Measurements from ENCODE around the gene FFAR1. TPM values are rescaled to one million over a fixed set of nuclear protein-coding genes. Genes with fewer than 3 reads are reported as not detected.

Gene FFAR1
- total RNA-seq, 2 donors from 2014 or later = not detected

DNA sequence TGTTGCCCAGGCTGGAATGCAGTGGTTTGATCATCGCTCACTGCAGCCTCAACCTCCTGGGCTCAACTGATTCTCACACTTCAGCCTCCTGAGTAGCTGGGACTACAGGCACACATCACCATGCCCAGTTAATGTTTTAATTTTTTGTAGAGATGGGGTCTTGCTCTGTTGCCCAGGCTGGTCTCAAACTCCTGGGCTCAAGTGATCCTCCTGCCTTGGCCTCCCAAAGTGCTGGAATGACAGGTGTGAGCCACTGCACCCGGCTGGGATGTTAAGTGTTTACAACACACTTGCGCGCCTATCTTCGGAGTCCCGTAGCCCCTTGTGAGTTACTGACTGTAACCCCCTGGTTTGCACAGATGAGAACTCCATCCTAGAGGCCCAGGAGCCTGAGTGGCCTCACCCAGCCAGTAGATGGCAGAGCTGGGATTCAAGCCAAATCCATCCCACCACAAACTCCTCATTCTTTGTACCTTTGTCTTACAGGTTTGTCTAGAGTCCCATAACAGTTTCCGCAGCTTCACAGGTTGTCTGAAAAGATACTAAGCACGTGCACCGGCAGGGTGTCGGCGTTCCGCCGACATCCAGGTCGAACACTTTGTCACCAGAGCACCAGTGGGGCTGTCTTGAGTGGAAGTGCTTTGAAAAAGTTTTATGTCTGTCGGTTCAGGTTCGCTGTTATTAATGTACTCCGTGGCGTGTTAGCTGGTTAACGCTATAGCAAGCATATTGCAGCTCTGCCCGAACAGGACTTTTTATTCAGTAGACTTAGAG lies 41.0 kb upstream of the FFAR1 start:
- no peaks in the 10 kb centered on the region for H3K27me3 ChIP-seq (replicated peaks; ENCODE audit: insufficient read depth)

DNA sequence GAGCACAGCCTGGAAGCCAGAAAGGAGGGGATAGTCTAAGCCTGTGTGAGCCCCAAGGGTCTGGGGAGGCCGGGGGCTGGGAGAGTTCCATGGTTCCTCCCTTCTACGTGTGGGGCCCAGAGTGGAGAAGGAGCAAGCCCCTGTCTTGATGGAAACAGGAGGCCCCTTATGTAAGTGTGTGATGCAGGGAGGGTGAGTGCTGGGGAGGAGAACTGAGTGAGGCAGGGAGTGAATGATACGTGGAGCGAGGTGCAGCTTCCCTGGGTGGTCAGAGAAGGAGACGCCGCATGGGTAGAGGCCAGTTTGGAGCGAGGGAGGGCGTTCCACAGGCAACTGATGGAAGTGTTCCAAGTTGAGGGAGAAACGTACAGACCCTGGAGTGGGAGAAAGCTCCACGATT lies 39.8 kb upstream of the FFAR1 start:
- DNase-seq (ENCODE audit: low spot score) = no peak
- Histone ChIP-seq H3K27ac (no peak overlapping the region), H3K4me3 (no peak overlapping the region), H3K9me3 (no peaks in the 10 kb centered on the region), H3K4me1 (ENCODE audit: control insufficient read depth in 1 of 2, low read depth in 2 of 2) (no peaks in the 10 kb centered on the region), H3K27me3 (replicated peaks; ENCODE audit: insufficient read depth) (no peaks in the 10 kb centered on the region), H3K36me3 (no peaks in the 10 kb centered on the region)
- TF ChIP-seq, protein P1, sequence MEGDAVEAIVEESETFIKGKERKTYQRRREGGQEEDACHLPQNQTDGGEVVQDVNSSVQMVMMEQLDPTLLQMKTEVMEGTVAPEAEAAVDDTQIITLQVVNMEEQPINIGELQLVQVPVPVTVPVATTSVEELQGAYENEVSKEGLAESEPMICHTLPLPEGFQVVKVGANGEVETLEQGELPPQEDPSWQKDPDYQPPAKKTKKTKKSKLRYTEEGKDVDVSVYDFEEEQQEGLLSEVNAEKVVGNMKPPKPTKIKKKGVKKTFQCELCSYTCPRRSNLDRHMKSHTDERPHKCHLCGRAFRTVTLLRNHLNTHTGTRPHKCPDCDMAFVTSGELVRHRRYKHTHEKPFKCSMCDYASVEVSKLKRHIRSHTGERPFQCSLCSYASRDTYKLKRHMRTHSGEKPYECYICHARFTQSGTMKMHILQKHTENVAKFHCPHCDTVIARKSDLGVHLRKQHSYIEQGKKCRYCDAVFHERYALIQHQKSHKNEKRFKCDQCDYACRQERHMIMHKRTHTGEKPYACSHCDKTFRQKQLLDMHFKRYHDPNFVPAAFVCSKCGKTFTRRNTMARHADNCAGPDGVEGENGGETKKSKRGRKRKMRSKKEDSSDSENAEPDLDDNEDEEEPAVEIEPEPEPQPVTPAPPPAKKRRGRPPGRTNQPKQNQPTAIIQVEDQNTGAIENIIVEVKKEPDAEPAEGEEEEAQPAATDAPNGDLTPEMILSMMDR (IDR thresholded peaks at IDR 0.05) = no peak
- no peak for ATAC-seq (ENCODE audit: insufficient number of reproducible peaks, low FRiP score, low read depth)

More for the DNA sequence above, 41.0 kb upstream of the FFAR1 start:
- Histone ChIP-seq H3K27ac (no peak overlapping the region), H3K9me3 (no peaks in the 10 kb centered on the region), H3K36me3 (no peaks in the 10 kb centered on the region), H3K4me3 (no peak overlapping the region), H3K4me1 (ENCODE audit: control insufficient read depth in 1 of 2, low read depth in 2 of 2) (no peaks in the 10 kb centered on the region)
- TF ChIP-seq, protein P1 (IDR thresholded peaks at IDR 0.05) = no peak
- no peak for DNase-seq (ENCODE audit: low spot score)
- no peak for ATAC-seq (ENCODE audit: insufficient number of reproducible peaks, low FRiP score, low read depth)

DNA sequence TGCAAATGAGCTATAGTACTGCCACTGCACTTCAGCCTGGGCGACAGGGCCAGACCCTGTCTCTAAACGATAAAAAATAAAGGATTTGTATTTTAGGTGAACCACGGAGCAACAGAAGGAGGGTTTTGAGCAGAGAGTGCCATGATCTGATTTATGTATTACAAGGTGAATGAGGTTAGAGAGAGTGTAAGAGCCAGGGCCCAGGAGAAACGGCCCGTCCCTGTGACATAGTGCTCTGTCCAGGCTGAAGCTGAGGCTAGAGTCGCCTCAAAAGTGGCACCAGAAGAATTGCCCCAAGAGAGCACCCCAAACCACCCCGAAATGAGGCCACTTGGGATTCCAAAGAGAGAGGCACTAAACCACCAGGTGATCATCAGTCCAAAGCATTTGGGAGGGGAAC lies 38.8 kb upstream of the FFAR1 start:
- H3K27me3 ChIP-seq (replicated peaks; ENCODE audit: insufficient read depth) = no peaks in the 10 kb centered on the region
- no peak for ATAC-seq (ENCODE audit: insufficient number of reproducible peaks, low FRiP score, low read depth)
- TF ChIP-seq, protein P1 (IDR thresholded peaks at IDR 0.05) = no peak
- no peaks in the 10 kb centered on the region for H3K9me3 ChIP-seq
- no peak overlapping the region for H3K4me3 ChIP-seq
- DNase-seq (ENCODE audit: low spot score) = no peak
- H3K27ac ChIP-seq = no peak overlapping the region
- no peaks in the 10 kb centered on the region for H3K4me1 ChIP-seq (ENCODE audit: control insufficient read depth in 1 of 2, low read depth in 2 of 2)
- no peaks in the 10 kb centered on the region for H3K36me3 ChIP-seq

DNA sequence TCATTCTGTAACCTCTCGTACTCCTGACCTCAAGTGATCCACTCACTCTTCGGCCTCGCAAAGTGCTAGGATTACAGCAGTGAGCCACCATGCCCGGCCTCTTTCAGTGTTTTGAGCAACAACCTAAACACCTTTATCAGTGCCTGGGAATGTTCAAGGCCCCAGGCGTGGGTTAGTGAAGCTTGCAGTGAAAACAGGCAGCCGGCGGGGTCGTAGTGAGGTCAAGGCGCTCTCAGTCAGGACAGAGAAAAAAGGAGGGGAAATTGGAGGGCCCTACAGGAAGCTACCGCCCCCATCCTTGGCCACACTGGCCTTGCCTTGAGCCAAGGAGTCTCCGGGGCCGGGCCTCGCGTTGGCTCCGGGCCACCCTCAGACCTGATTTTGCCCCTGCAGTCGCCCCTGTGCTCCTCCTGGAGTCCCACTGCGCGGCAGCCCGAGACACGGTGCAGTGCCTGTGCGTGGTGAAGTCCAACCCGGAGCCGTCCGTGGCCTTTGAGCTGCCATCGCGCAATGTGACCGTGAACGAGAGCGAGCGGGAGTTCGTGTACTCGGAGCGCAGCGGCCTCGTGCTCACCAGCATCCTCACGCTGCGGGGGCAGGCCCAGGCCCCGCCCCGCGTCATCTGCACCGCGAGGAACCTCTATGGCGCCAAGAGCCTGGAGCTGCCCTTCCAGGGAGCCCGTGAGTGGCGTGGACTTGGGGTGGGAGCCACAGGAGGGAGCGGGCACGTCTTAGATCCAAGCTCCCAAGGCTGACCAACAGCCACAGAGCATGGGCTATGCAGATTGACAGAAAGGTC lies 38.0 kb upstream of the FFAR1 start:
- DNase-seq (ENCODE audit: low spot score) = no peak
- Histone ChIP-seq H3K4me1 (ENCODE audit: control insufficient read depth in 1 of 2, low read depth in 2 of 2) (no peaks in the 10 kb centered on the region), H3K9me3 (no peaks in the 10 kb centered on the region), H3K4me3 (no peak overlapping the region), H3K36me3 (no peaks in the 10 kb centered on the region), H3K27ac (no peak overlapping the region), H3K27me3 (replicated peaks; ENCODE audit: insufficient read depth) (no peaks in the 10 kb centered on the region)
- no peak for ATAC-seq (ENCODE audit: insufficient number of reproducible peaks, low FRiP score, low read depth)
- TF ChIP-seq, protein P1 (IDR thresholded peaks at IDR 0.05) = no peak

GRCh38 chr19:35310331-35310730 lies 37.4 kb upstream of the FFAR1 start:
- Histone ChIP-seq H3K36me3 (no peaks in the 10 kb centered on the region), H3K9me3 (no peaks in the 10 kb centered on the region), H3K4me3 (no peak overlapping the region), H3K27me3 (replicated peaks; ENCODE audit: insufficient read depth) (no peaks in the 10 kb centered on the region), H3K27ac (no peak overlapping the region), H3K4me1 (ENCODE audit: control insufficient read depth in 1 of 2, low read depth in 2 of 2) (no peaks in the 10 kb centered on the region)
- no peak for DNase-seq (ENCODE audit: low spot score)
- ATAC-seq (ENCODE audit: insufficient number of reproducible peaks, low FRiP score, low read depth) = no peak
- TF ChIP-seq, protein P1 (IDR thresholded peaks at IDR 0.05) = no peak

All from thoracic aorta (tissue), 2 donors.